H1 (cell line): ENCODE measurements around the gene BEST1. TPM values are rescaled to one million over a fixed set of nuclear protein-coding genes. Genes with fewer than 3 reads are reported as not detected.
A peak's percentile ranks its signal among the peaks of the same experiment; 100 is the strongest.

Experiments
- CTCF ChIA-PET: fragments of 300-600 bp; sonication (Branson Sonifier 250); formaldehyde crosslinking; loops from one replicate; lab custom pipeline; 2021; ENCODE audit not compliant: partially characterized antibody; lab: Charles Lee
- POLR2A ChIA-PET: fragments of 300-600 bp; sonication (Branson Sonifier 250); formaldehyde crosslinking; loops from one replicate; lab custom pipeline; 2021; ENCODE audit warnings: inconsistent platforms; ENCODE audit not compliant: partially characterized antibody; lab: Charles Lee
- DNase-seq, 2 experiments: peaks; one replicate each; pipeline versions ENCODE4 v3.0.0 to v3.0.0-alpha.2; 2010 to 2022; ENCODE audit warnings: low spot score in 2 of 2, low read depth in 1 of 2, mixed read lengths in 1 of 2
- FAIRE-seq: peaks from 2 replicates; lab custom pipeline; 2011; peaks lifted over from hg19 to GRCh38; lab: Jason Lieb, UNC
- H2AFZ ChIP-seq: 2 replicates; pipeline ENCODE4 v1.8.1; 2012; ENCODE audit warnings: low read length, inconsistent platforms
- H2AK5ac ChIP-seq: 2 replicates; pipeline ENCODE4 v1.6.1; 2013; ENCODE audit warnings: low read depth, low read length
- H2BK120ac ChIP-seq: replicated peaks from 2 replicates; pipeline ENCODE3; 2013; ENCODE audit warnings: low read depth, low read length, inconsistent platforms
- H2BK12ac ChIP-seq: 2 replicates; pipeline ENCODE4 v1.6.1; 2013; ENCODE audit warnings: low read depth, low read length
- H2BK15ac ChIP-seq: 2 replicates; pipeline ENCODE4 v1.6.1; 2013; ENCODE audit warnings: low read length
- H2BK20ac ChIP-seq: 2 replicates; pipeline ENCODE4 v1.6.1; 2013; ENCODE audit warnings: low read length
- H2BK5ac ChIP-seq: 2 replicates; pipeline ENCODE4 v1.6.1; 2013; ENCODE audit warnings: low read depth, low read length
- H3K14ac ChIP-seq: 2 replicates; pipeline ENCODE4 v1.6.1; 2013; ENCODE audit warnings: inconsistent platforms; ENCODE audit not compliant: insufficient read length
- H3K18ac ChIP-seq: 2 replicates; pipeline ENCODE4 v1.6.1; 2013; ENCODE audit warnings: low read length; ENCODE audit errors: extremely low read depth
- H3K23ac ChIP-seq: 2 replicates; pipeline ENCODE4 v1.6.1; 2013; ENCODE audit warnings: inconsistent platforms; ENCODE audit not compliant: insufficient read length
- H3K23me2 ChIP-seq: 2 replicates; pipeline ENCODE4 v1.6.1; 2013; ENCODE audit warnings: low read depth, low read length
- H3K27ac ChIP-seq: 2 replicates; pipeline ENCODE4 v1.6.1; 2011; ENCODE audit warnings: low read depth, low read length, inconsistent platforms
- H3K27me3 ChIP-seq, 4 experiments: replicated peaks in 1 of 4; 1 replicate in 1 of 4; 2 replicates in 3 of 4; pipeline versions ENCODE4 v1.6.1 to v1.8.1; 2011 to 2013; ENCODE audit warnings: low read length in 3 of 4, mild to moderate bottlenecking in 3 of 4, inconsistent platforms in 2 of 4, mixed read lengths in 2 of 4, moderate library complexity in 1 of 4; ENCODE audit not compliant: control insufficient read depth in 3 of 4, insufficient read depth in 3 of 4; ENCODE audit errors: extremely low read depth in 1 of 4
- H3K36me3 ChIP-seq, 4 experiments: 2 replicates each; pipeline versions ENCODE4 v1.6.1 to v1.8.1; 2011 to 2013; ENCODE audit warnings: mild to moderate bottlenecking in 4 of 4, low read length in 3 of 4, moderate library complexity in 2 of 4, control low read depth in 1 of 4, inconsistent platforms in 1 of 4; ENCODE audit not compliant: insufficient read depth in 4 of 4, control insufficient read depth in 2 of 4
- H3K4ac ChIP-seq: replicated peaks from 2 replicates; pipeline ENCODE3; 2013; ENCODE audit warnings: low read length, low read depth, mixed read lengths, inconsistent platforms; ENCODE audit not compliant: insufficient read length
- H3K4me1 ChIP-seq, 4 experiments: replicated peaks in 1 of 4; 1 replicate in 1 of 4; 2 replicates in 3 of 4; pipeline versions ENCODE4 v1.6.1 to v1.8.1; 2011 to 2013; ENCODE audit warnings: low read length in 3 of 4, inconsistent platforms in 2 of 4, mixed read lengths in 1 of 4; ENCODE audit not compliant: insufficient read depth in 4 of 4, control insufficient read depth in 3 of 4
- H3K4me2 ChIP-seq, 2 experiments: 2 replicates each; pipeline versions ENCODE4 v1.6.1 to v1.8.1; 2011 to 2013; ENCODE audit warnings: low read depth in 2 of 2, low read length in 2 of 2, control low read depth in 1 of 2, inconsistent platforms in 1 of 2, mild to moderate bottlenecking in 1 of 2; ENCODE audit not compliant: insufficient read depth in 1 of 2
- H3K4me3 ChIP-seq, 4 experiments: fragments of 200-600, 300-600 bp in 1 of 4; sonication (generic), shearing (Covaris generic), sonication (Bioruptor Twin) in 1 of 4; 2 replicates each; pipeline versions ENCODE4 v1.5.1 to v1.8.1; 2011 to 2016; ENCODE audit warnings: low read length in 4 of 4, low read depth in 3 of 4, control low read depth in 2 of 4, inconsistent platforms in 2 of 4, mild to moderate bottlenecking in 2 of 4, mixed read lengths in 1 of 4, moderate library complexity in 1 of 4; ENCODE audit not compliant: insufficient read depth in 2 of 4; ENCODE audit errors: extremely low read depth in 1 of 4
- H3K56ac ChIP-seq: replicated peaks from 2 replicates; pipeline ENCODE3; 2013; ENCODE audit warnings: low read depth, mild to moderate bottlenecking, mixed read lengths, low read length, inconsistent platforms; ENCODE audit not compliant: insufficient read length
- H3K79me1 ChIP-seq: 2 replicates; pipeline ENCODE4 v1.6.1; 2013; ENCODE audit warnings: low read depth, low read length, control low read depth
- H3K79me2 ChIP-seq, 2 experiments: 2 replicates each; pipeline versions ENCODE4 v1.6.1 to v1.8.1; 2012 to 2013; ENCODE audit warnings: low read length in 2 of 2, mild to moderate bottlenecking in 2 of 2, inconsistent platforms in 1 of 2; ENCODE audit not compliant: insufficient read depth in 2 of 2, control insufficient read depth in 1 of 2
- H3K9ac ChIP-seq, 4 experiments: replicated peaks in 1 of 4; 1 replicate in 1 of 4; 2 replicates in 3 of 4; pipeline versions ENCODE4 v1.6.1 to v1.8.1; 2011 to 2013; ENCODE audit warnings: low read depth in 3 of 4, low read length in 3 of 4, control low read depth in 2 of 4, mild to moderate bottlenecking in 2 of 4, moderate library complexity in 2 of 4, inconsistent platforms in 1 of 4; ENCODE audit errors: extremely low read depth in 1 of 4
- H3K9me3 ChIP-seq, 2 experiments: 2 replicates each; pipeline versions ENCODE4 v1.6.1 to v1.8.1; 2012 to 2013; ENCODE audit warnings: mild to moderate bottlenecking in 2 of 2, moderate library complexity in 2 of 2, control low read depth in 1 of 2, inconsistent platforms in 1 of 2, low read depth in 1 of 2, low read length in 1 of 2, mixed read lengths in 1 of 2; ENCODE audit not compliant: insufficient read depth in 2 of 2
- H4K20me1 ChIP-seq, 2 experiments: replicated peaks in 1 of 2; 2 replicates each; pipeline versions ENCODE3 to v1.8.1; 2011 to 2013; ENCODE audit warnings: inconsistent platforms in 2 of 2, low read length in 2 of 2, mild to moderate bottlenecking in 1 of 2; ENCODE audit not compliant: insufficient read depth in 2 of 2, control insufficient read depth in 1 of 2
- H4K5ac ChIP-seq: 2 replicates; pipeline ENCODE4 v1.6.1; 2013; ENCODE audit warnings: low read length, low read depth, mixed read lengths, inconsistent platforms; ENCODE audit not compliant: insufficient read length
- H4K8ac ChIP-seq: 2 replicates; pipeline ENCODE4 v1.8.0; 2013; ENCODE audit warnings: mild to moderate bottlenecking, moderate library complexity, low read length, inconsistent platforms; ENCODE audit not compliant: insufficient read depth; ENCODE audit errors: extremely low read depth
- H4K91ac ChIP-seq: replicated peaks from 2 replicates; pipeline ENCODE3; 2013; ENCODE audit warnings: low read length, mixed read lengths, inconsistent platforms; ENCODE audit not compliant: insufficient read length
- BRCA1 ChIP-seq: IDR thresholded peaks from 2 replicates; pipeline ENCODE4 v1.6.1; 2012; ENCODE audit warnings: low read depth, low read length, improper control_type of control experiment
- CEBPB ChIP-seq: IDR thresholded peaks from 2 replicates; pipeline ENCODE4 v1.6.1; 2012; ENCODE audit warnings: low read depth, low read length
- JUN ChIP-seq: IDR thresholded peaks from 2 replicates; pipeline ENCODE4 v1.6.1; 2011; ENCODE audit warnings: low read depth, mild to moderate bottlenecking, improper control_type of control experiment, low read length
- KDM1A ChIP-seq: fragments of 200-600, 300-600 bp; sonication (generic); IDR thresholded peaks from 2 replicates; pipeline ENCODE4 v1.7.1; 2016; ENCODE audit warnings: mild to moderate bottlenecking, low read length, borderline replicate concordance
- SIRT6 ChIP-seq: IDR thresholded peaks from one replicate; pipeline ENCODE4 v1.7.1; 2012; ENCODE audit warnings: low read length, inconsistent platforms
- WGBS, 2 experiments: shearing (Covaris generic) in 1 of 2; methylation state at CpG; one replicate each; pipeline versions ENCODE4 v1.1.6 to v1.1.7; 2013 to 2015; ENCODE audit warnings: low lambda C conversion rate in 2 of 2, mixed read lengths in 2 of 2, inconsistent platforms in 1 of 2, low coverage in 1 of 2, missing lambda C conversion rate in 1 of 2; ENCODE audit not compliant: insufficient replicate concordance in 2 of 2, insufficient coverage in 1 of 2, insufficient read length in 1 of 2; ENCODE audit errors: extremely low coverage in 1 of 2, missing lambda C conversion rate in 1 of 2; 5-methylcytosine and 5-hydroxymethylcytosine counted together
- polyA plus RNA-seq, 7 experiments: library from polyadenylated mRNA; depleted of rRNA in 3 of 7; stranded (reverse) in 5 of 7; unstranded in 2 of 7; fragments of >200 nt in 5 of 7; fragments of 200-250 nt in 2 of 7; gene quantifications; 1 replicate in 5 of 7; 2 replicates in 1 of 7; 4 replicates in 1 of 7; pipeline versions ENCODE4 v1.2.1 to v1.2.3, GENCODE V29; 2011 to 2013; ENCODE audit warnings: missing spikeins in 2 of 7, mixed read lengths in 2 of 7
- total RNA-seq: library from RNA; stranded (reverse); fragmentation: NEBNext Ultra II Directional; extraction: Animal tissue kit (Norgen Biotek cat#: 25700); gene quantifications from 2 replicates; pipeline ENCODE4 v1.2.1, GENCODE V29; 2021

Gene BEST1
- total and polyA plus RNA-seq, 2 of the 8 experiments (the other 6 are each of a cell fraction or from before 2014, with no cell fraction given) = 0.22 to 0.62 TPM

DNA sequence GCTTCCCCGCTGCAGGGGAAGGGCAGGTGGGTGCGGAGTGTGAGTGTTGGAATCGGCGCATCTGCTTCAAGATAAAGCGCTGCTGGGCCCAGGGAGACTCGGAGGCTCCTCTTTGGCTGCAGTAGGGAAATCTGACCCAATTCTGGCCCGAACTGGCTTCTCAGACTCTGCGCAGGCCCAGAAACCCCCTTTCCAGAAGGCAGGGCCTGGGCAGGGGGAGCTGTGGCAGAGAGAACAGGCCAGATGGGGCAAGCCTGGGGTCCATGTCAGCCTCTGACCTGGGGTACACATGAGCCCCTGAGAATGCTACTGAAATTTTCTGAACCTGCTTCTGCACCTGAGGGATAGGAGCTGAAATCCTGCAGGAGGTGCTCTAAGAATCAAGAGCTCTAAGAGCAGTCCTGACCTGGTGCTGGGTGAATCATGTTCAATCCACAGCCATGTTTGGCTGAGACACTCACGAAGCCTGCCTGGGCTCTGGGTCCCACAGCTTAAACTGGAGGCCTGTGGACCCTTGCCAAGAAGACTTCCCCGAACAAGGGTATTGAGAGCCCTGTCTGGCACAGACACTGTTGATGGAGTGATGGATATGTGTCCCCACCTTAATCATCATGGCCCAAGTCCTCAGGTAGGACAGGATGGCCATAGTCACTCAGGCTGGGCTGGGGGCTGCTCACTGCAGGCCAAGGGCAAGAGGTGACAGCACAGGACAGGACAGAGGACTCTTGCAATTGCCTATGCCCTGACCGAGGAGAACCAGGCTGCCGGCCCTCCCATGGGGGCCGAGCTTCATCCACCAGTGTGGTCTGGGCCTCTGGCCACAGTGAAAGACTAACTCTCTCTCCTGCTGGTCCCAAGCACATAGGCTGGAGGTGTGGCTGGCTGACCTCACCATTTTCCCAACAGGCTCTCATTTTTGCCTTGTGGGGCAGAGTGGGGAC lies 39.7 kb upstream of the BEST1 start:
- Histone ChIP-seq H3K23me2 (no peaks in the 10 kb centered on the region), H3K79me2 (no peaks in the 10 kb centered on the region), H2AK5ac (peak overlapping the region; percentile 53; the same call in 1 of the 2 replicates), H3K18ac (no peak overlapping the region; the same call in 1 of the 2 replicates), H4K91ac (no peak overlapping the region), H3K4me3 (no peak overlapping the region), H3K9ac (no peak overlapping the region), H4K8ac (peak overlapping the region; percentile 60; the same call in 1 of the 2 replicates), H3K56ac (no peak overlapping the region), H3K27ac (no peak overlapping the region), H3K36me3 (no peaks in the 10 kb centered on the region), H3K23ac (no peak overlapping the region), H4K5ac (no peak overlapping the region), H3K14ac (no peak overlapping the region), H3K9me3 (no peaks in the 10 kb centered on the region), H2BK5ac (no peak overlapping the region; the same call in 1 of the 2 replicates), H3K4ac (no peak overlapping the region), H3K27me3 (0 out of 7 replicates have a peak, but pooled peaks cover 0 to 1% (median 0%) of the 10 kb centered on the region in 4 experiments), H2AFZ (no peak overlapping the region), H4K20me1 (no peaks in the 10 kb centered on the region), H2BK15ac (0 out of 2 replicates have a peak overlapping the region, but pooled peaks have one; percentile 8), H3K79me1 (no peaks in the 10 kb centered on the region), H2BK20ac (no peak overlapping the region), H3K4me1 (peaks cover 0 to 12% (median 10%) of the 10 kb centered on the region in 4 experiments; a peak in 6 of 7 replicates), H2BK120ac (no peak overlapping the region), H3K4me2 (no peak overlapping the region), H2BK12ac (0 out of 2 replicates have a peak overlapping the region, but pooled peaks have one; percentile 11)
- TF ChIP-seq SIRT6 = no peak
- TF ChIP-seq BRCA1 = no peak
- TF ChIP-seq CEBPB = no peak
- TF ChIP-seq KDM1A = no peak
- TF ChIP-seq JUN = no peak
- FAIRE-seq (no peak), DNase-seq (no peak)
- 91% methylated on average over 13 of the region's 13 CpGs; no CpG with 5 or more reads in 1 of the 2 experiments for WGBS, 2 experiments
- ChIA-PET CTCF (interaction anchor here (0.9 to 17.1 kb wide), 9 partner anchors 10 to 198 kb away, joined by 3 to 225 read pairs (median 4); partner anchors contain the start of gene BEST1), POLR2A (interaction anchor here (1.7 to 15.5 kb wide), 3 partner anchors 13 to 38 kb away, joined by 4 to 137 read pairs (median 9); partner anchors contain the start of gene BEST1)
